ENCODE data around the gene TMEM130.

The TMEM130 gene

GRCh38 chr7:98840722-98841121, 29.1 kb downstream of the TMEM130 start:
- no peak for DNase-seq

GRCh38 chr7:98840096-98840495, 29.7 kb downstream of the TMEM130 start:
- no peak for DNase-seq

- DNase-seq = no peak
These were observed 32.2 kb downstream of the TMEM130 start for GRCh38 chr7:98837630-98837972.

GRCh38 chr7:98836811-98837629, 32.8 kb downstream of the TMEM130 start:
- no peak for DNase-seq

GRCh38 chr7:98834949-98835348, 34.9 kb downstream of the TMEM130 start:
- no peak for DNase-seq

- DNase-seq = no peak
These were observed 36.8 kb downstream of the TMEM130 start for GRCh38 chr7:98833022-98833421.

- DNase-seq = no peak
These were observed 38.1 kb downstream of the TMEM130 start for GRCh38 chr7:98831641-98832221.

GRCh38 chr7:98830972-98831548, 38.8 kb downstream of the TMEM130 start:
- no peak for DNase-seq

GRCh38 chr7:98828368-98828767, 41.4 kb downstream of the TMEM130 start:
- DNase-seq = no peak

GRCh38 chr7:98827258-98827657, 42.6 kb downstream of the TMEM130 start:
- DNase-seq = no peak

GRCh38 chr7:98826811-98827231, 43.0 kb downstream of the TMEM130 start:
- DNase-seq = no peak

GRCh38 chr7:98826387-98826786, 43.4 kb downstream of the TMEM130 start:
- no peak for DNase-seq

GRCh38 chr7:98823226-98823625, 46.6 kb downstream of the TMEM130 start:
- DNase-seq = no peak

- no peak for DNase-seq
These were observed 48.5 kb downstream of the TMEM130 start for GRCh38 chr7:98821348-98821747.

GRCh38 chr7:98816967-98817710, 52.7 kb downstream of the TMEM130 start:
- DNase-seq = no peak

GRCh38 chr7:98816241-98816640, 53.6 kb downstream of the TMEM130 start:
- DNase-seq = no peak

GRCh38 chr7:98815313-98815712, 54.5 kb downstream of the TMEM130 start:
- DNase-seq = no peak

GRCh38 chr7:98811299-98811698, 58.5 kb downstream of the TMEM130 start:
- no peak for DNase-seq

GRCh38 chr7:98810153-98810802, 59.5 kb downstream of the TMEM130 start:
- no peak for DNase-seq

- no peak for DNase-seq
These were observed 60.9 kb downstream of the TMEM130 start for GRCh38 chr7:98808751-98809460.

GRCh38 chr7:98807068-98808048, 62.5 kb downstream of the TMEM130 start:
- DNase-seq = no peak

All from SHP77 treated with DMSO at 0.1 percent for 48 hours (cell line).